SK-N-MC (cell line): Measurements from ENCODE around the gene CAMK2A.

ENCODE experiments used
- DNase-seq: peaks from one replicate; pipeline ENCODE4 v3.0.0-alpha.2; 2011; ENCODE audit warnings: low read depth, low spot score
- H3K27ac ChIP-seq: fragments of 200-600 bp; sonication (generic); 2 replicates; pipeline ENCODE4 v1.5.1; 2016; ENCODE audit warnings: mixed run types
- H3K36me3 ChIP-seq: fragments of 200-600 bp; sonication (generic); 2 replicates; pipeline ENCODE4 v1.6.1; 2017; ENCODE audit warnings: antibody characterized with exemption, low read length, mixed read lengths; ENCODE audit not compliant: insufficient read depth
- H3K4me3 ChIP-seq: fragments of 200-600 bp; sonication (generic); 2 replicates; pipeline ENCODE4 v1.5.1; 2016
- H3K9ac ChIP-seq: fragments of 200-600 bp; sonication (generic); 2 replicates; pipeline ENCODE4 v1.8.0; 2017; ENCODE audit warnings: mixed run types, mixed read lengths; ENCODE audit not compliant: insufficient read length
- H3K9me3 ChIP-seq: fragments of 200-600 bp; sonication (generic); 2 replicates; pipeline ENCODE4 v1.6.1; 2017; ENCODE audit warnings: low read depth, mild to moderate bottlenecking, antibody characterized with exemption, low read length, moderate library complexity, mixed read lengths
- EZH2 ChIP-seq: fragments of 200-600 bp; sonication (generic); IDR thresholded peaks from one replicate; pipeline ENCODE4 v1.6.1; 2017; ENCODE audit warnings: antibody characterized with exemption
- FOXP2 ChIP-seq: optimal IDR thresholded peaks from 2 replicates; pipeline ENCODE3; 2011; ENCODE audit warnings: mild to moderate bottlenecking, moderate library complexity; ENCODE audit not compliant: insufficient read depth; ENCODE audit errors: extremely low read length, control extremely low read depth
- POLR2AphosphoS5 ChIP-seq: IDR thresholded peaks from 2 replicates; pipeline ENCODE4 v1.6.1; 2012; ENCODE audit warnings: mild to moderate bottlenecking, low read depth, low read length, borderline replicate concordance

CAMK2A gene

GRCh38 chr5:150293091-150293941 lies 3.7 kb upstream of the CAMK2A start:
- DNase-seq = no peak
- Histone ChIP-seq H3K36me3 (no peaks in the 10 kb centered on the region), H3K27ac (no peak overlapping the region), H3K9me3 (no peaks in the 10 kb centered on the region), H3K9ac (no peak overlapping the region), H3K4me3 (no peak overlapping the region)
- TF ChIP-seq EZH2 (no peak), FOXP2 (no peak), POLR2AphosphoS5 (no peak)

GRCh38 chr5:150291388-150292385 lies 2.1 kb upstream of the CAMK2A start:
- Histone ChIP-seq H3K36me3 (no peaks in the 10 kb centered on the region), H3K4me3 (no peak overlapping the region), H3K27ac (no peak overlapping the region), H3K9me3 (no peaks in the 10 kb centered on the region), H3K9ac (no peak overlapping the region)
- DNase-seq = no peak
- TF ChIP-seq EZH2 (no peak), POLR2AphosphoS5 (no peak), FOXP2 (no peak)

DNA sequence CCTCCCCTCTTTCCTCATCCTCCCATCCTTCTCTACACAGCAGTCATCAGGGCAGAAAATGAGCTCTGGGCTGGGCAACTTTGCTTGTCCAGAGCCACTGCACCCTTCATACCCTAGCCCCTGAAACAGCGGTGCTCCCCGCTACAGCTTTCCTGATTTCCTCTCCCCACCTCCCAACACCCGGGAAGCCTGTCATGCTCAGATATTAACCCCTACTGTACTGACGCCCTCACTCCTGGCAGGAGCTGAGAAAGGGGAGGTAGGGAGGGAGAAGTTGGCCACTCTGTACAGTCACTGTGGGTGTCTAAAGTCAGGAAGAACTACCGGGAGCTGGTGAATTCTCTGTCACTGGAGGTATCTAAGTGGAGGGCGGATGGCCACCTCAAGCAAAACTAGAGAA lies 782 bp downstream of the CAMK2A start:
- no peak for DNase-seq
- Histone ChIP-seq H3K9me3 (no peaks in the 10 kb centered on the region), H3K9ac (no peak overlapping the region), H3K4me3 (no peak overlapping the region), H3K27ac (no peak overlapping the region), H3K36me3 (no peaks in the 10 kb centered on the region)
- TF ChIP-seq EZH2 = no peak
- no peak for TF ChIP-seq POLR2AphosphoS5
- TF ChIP-seq FOXP2 = no peak

DNA sequence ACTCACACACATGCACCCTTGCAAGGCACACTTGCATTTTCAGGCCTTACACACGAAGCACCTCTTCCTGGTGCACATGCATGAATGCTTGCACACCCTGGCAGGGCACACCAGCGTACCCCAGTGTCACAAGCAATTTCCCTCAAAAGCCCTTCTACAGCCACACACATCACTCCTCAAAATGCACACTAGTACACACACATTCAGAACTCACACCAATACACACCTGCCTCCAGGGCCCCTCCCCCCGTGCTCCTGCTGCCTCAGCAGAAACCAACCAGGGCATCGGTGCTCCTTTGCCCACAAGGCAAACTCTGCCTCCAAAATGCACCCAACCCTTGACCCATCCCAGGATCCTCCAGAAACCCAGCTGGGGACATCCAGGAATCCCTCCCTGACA lies 1.2 kb downstream of the CAMK2A start:
- Histone ChIP-seq H3K27ac (no peak overlapping the region), H3K4me3 (no peak overlapping the region), H3K9me3 (no peaks in the 10 kb centered on the region), H3K9ac (no peak overlapping the region), H3K36me3 (no peaks in the 10 kb centered on the region)
- no peak for DNase-seq
- no peak for TF ChIP-seq POLR2AphosphoS5
- TF ChIP-seq EZH2 = no peak
- TF ChIP-seq FOXP2 = no peak

- Histone ChIP-seq H3K27ac (no peak overlapping the region), H3K36me3 (no peaks in the 10 kb centered on the region), H3K9me3 (no peaks in the 10 kb centered on the region), H3K4me3 (no peak overlapping the region), H3K9ac (no peak overlapping the region)
- DNase-seq = no peak
- TF ChIP-seq FOXP2 = no peak
- TF ChIP-seq EZH2 = no peak
- TF ChIP-seq POLR2AphosphoS5 = no peak
These were observed 2.8 kb downstream of the CAMK2A start for GRCh38 chr5:150286820-150287219.

DNA sequence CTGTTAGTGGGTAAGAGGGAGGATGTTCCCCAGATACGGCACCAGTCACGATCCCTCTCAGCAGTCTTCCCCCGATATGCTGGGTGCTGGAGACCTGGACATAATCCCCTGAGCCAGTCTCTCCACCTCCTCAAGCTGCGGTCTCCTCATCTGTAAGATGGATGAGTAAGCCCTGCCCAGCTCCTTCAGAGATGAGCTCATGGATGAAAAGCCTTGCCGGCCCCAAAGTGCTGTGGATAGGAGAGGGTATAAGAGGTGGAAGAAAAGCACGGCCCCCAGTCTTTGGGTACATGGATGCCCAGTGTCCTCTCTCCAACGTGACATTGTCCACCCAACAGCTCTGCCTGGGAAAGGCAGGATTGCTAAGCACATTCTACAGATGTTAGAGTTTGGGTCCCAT lies 4.5 kb downstream of the CAMK2A start:
- H3K9me3 ChIP-seq = no peaks in the 10 kb centered on the region
- H3K9ac ChIP-seq = no peak overlapping the region
- H3K4me3 ChIP-seq = no peak overlapping the region
- H3K36me3 ChIP-seq = no peaks in the 10 kb centered on the region
- TF ChIP-seq POLR2AphosphoS5 = no peak
- no peak for TF ChIP-seq FOXP2
- no peak for TF ChIP-seq EZH2
- DNase-seq = no peak
- no peak overlapping the region for H3K27ac ChIP-seq

DNA sequence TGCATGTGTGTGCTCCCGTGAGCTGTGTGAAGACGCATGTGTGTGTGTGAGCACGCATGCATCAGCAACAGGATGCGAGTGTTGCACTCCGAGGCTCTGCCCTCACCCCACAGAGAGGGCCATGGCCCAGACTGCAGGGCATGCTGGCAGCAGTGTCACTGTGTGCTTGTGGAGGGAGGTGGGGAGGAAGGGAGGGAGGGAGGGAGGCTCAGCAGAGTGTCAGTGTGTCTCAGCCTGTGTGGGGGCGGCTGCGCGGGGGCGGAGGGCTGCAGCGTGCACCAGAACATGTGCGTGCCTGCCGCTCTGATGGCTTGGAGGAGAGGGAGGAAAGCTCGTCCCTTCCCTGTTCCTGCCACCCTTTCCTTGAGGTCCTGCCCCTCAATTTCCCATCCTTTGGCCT lies 5.3 kb downstream of the CAMK2A start:
- no peak for DNase-seq
- H3K36me3 ChIP-seq = no peaks in the 10 kb centered on the region
- no peak overlapping the region for H3K4me3 ChIP-seq
- no peak overlapping the region for H3K27ac ChIP-seq
- no peak overlapping the region for H3K9ac ChIP-seq
- no peak for TF ChIP-seq EZH2
- no peaks in the 10 kb centered on the region for H3K9me3 ChIP-seq

GRCh38 chr5:150283904-150284303 lies 5.7 kb downstream of the CAMK2A start:
- H3K4me3 ChIP-seq = no peak overlapping the region
- no peak overlapping the region for H3K9ac ChIP-seq
- TF ChIP-seq FOXP2 (no peak), EZH2 (no peak), POLR2AphosphoS5 (no peak)
- H3K36me3 ChIP-seq = no peaks in the 10 kb centered on the region
- no peaks in the 10 kb centered on the region for H3K9me3 ChIP-seq
- no peak for DNase-seq
- no peak overlapping the region for H3K27ac ChIP-seq
